GM19468 (cell line): Measurements from ENCODE around the gene ZBTB46.

ENCODE experiments used
- ATAC-seq: cut with Tn5 transposase; IDR thresholded peaks from one replicate; pipeline ENCODE4 v1.9.1; 2021; ENCODE audit warnings: mild to moderate bottlenecking, moderate library complexity, moderate number of reproducible peaks; ENCODE audit not compliant: unreplicated experiment; ENCODE audit errors: extremely low read depth

Gene ZBTB46

DNA sequence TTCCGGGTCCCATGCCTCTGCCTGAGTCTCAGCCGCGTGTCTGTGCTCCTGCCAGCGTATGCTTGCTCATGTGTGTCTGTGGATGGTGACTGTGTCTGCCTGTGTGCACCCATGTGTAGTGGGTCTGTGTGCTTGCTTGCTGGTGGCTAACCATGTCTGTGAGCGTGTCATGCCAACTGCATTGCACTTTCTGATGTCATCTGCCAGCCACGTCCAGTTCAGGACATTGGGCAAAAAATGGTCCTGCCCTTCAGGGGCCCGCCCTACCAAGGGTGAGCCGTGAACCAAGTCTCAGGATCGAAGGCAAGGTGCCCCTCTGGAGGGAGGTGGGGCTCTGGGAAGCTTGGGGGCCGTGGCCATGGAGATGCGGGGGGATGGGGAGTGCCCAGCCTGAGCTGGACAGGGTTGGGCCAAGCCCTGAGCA, 9.4 kb upstream of the ZBTB46 start:
- ATAC-seq = no peak

DNA sequence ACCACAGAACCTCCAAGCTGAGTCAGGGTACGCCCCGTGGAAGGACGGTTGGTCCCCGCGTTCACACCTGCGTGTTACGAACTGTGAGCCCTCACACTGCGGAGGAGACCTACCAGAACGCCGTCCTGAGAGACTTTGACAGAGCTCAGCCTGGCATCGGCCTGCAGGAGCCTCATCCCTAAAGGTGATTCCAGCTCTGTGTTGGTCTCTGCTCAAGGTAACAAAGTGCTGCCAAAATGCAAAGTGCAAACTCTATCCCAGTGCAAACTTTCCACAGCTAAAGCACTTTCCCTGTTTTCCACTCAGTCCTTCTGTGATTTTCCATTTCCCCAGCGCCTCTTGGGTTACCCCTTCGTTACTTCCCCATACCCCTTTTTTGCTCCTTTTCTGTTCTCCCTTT, 8.6 kb upstream of the ZBTB46 start:
- ATAC-seq = no peak

DNA sequence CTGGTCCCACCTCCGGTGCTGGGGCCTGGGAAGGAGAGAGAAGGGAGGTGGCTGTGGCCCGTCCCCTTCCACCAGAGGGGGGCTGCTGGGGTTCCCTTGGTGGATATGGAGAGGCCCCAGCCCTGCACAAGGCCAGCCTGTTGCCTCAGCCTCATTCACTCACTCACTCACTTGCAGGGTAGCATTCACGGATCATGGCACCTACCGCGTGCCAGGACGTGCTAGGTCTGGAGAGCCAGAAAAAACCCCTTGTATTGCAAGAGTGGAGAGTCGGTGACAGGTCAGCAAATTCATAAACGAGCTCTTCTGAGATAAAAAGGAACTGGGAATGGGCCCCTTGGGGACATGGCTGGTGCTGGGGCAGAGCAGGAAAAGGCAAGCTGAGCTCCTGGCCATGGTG, 6.4 kb upstream of the ZBTB46 start:
- no peak for ATAC-seq

GRCh38 chr20:63836458-63837344, 5.6 kb upstream of the ZBTB46 start:
- ATAC-seq = no peak

GRCh38 chr20:63835021-63835858, 4.2 kb upstream of the ZBTB46 start:
- ATAC-seq = no peak

- no peak for ATAC-seq
Observed at GRCh38 chr20:63834491-63834880, 3.4 kb upstream of the ZBTB46 start.

GRCh38 chr20:63833776-63834490, 2.9 kb upstream of the ZBTB46 start:
- ATAC-seq = no peak

- ATAC-seq = no peak
Observed at GRCh38 chr20:63831993-63832686, 1.1 kb upstream of the ZBTB46 start.

DNA sequence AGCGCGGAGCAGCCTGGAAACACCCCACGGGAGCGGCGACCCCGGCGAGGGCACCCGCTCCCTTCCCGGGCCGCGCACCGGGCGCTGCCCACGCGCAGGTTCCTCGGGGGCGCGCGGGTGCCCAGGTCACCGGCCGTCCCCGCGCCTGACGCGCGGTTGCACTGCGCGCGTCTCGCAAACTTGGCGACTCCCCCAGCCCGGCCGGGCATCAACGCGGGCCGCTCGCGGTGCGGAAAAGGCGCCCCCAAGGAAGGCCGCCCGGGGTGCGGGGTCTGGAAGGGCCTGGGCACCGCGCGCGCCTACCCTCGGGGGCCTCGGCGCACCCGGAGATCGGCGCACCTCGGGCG, 555 bp upstream of the ZBTB46 start:
- no peak for ATAC-seq

- no peak for ATAC-seq
Observed at GRCh38 chr20:63829945-63830835, 874 bp downstream of the ZBTB46 start.

- no peak for ATAC-seq
Observed at GRCh38 chr20:63829603-63829944, 1.5 kb downstream of the ZBTB46 start.

DNA sequence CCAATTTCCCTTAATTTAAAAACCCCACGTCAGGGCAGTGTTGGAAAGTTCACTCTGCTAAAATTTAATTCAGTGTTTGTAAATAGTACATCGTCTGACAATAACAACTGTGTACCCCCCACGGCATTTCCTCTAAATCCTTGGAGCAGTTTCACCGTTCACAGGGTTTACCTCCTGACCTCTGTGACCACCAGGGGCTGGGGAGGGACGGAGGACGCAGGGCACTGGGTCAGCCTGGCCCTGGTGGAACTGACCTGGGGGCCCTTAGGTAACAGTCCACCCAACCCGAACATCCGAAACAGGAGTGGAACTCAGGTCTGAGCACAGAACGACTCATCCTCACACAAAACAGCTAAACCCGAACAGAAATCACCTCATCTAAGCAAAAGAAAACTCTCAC, 2.1 kb downstream of the ZBTB46 start:
- no peak for ATAC-seq

- ATAC-seq = no peak
Observed at GRCh38 chr20:63828545-63828944, 2.5 kb downstream of the ZBTB46 start.

DNA sequence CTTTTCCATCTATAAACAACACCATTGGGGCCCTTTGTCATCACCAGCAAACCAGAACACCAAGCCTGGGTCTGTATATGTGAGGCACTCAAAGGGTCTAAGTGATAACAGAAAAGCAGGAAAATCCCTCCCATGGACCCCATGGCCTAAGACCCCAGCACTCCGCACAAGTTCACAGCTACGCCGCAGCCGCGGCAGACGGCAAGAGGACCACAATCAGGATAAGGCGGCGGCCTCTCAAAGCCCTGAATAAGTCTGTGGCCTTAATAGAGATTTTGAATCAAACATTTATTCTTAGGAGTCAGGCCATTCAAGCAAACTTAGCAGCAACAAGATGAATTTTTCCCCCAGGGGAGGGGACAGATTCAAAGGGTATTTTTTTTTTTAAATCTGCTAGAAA, 2.9 kb downstream of the ZBTB46 start:
- ATAC-seq = no peak

GRCh38 chr20:63826753-63827152, 4.3 kb downstream of the ZBTB46 start:
- no peak for ATAC-seq

- no peak for ATAC-seq
Observed at GRCh38 chr20:63825331-63826118, 5.5 kb downstream of the ZBTB46 start.

DNA sequence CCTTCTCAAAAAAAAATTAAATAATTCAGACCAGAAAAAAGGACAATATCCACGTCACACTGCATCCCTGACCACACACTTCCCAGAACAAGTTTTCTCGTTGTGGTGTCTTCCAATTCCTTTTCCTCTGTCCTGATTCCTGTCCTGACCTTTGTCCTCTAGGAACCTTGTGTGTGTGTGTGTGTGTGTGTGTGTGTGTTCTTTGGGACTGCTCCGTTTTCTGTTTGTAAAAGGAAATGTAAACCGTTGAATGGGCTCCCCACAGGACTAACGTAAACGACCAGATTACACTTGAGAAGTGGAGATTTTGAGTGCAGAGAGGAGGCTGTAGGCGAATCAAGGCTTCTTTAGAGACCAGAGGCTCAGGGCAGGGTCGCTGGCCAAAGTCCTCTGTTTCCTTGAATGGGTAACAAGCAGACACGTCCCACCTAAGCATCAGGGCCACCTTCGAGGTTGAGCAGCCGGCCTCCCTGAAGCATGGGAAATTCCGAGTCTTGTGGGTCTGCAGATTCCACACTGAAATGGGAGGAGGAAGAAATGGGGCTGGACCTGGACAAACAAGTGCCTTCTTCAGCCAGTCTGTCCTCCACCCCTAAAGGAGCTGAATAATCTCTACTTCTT, 7.3 kb downstream of the ZBTB46 start:
- no peak for ATAC-seq

- no peak for ATAC-seq
Observed at GRCh38 chr20:63822276-63822696, 8.8 kb downstream of the ZBTB46 start.
